GM12878 (cell line): ENCODE measurements around the gene PAOX. TPM values are rescaled to one million over a fixed set of nuclear protein-coding genes. Genes with fewer than 3 reads are reported as not detected.

Experiments used
- BACH1 ChIP-seq: fragments of 450-650 bp; IDR thresholded peaks from 2 replicates; pipeline ENCODE4 v1.6.1; 2017; ENCODE audit warnings: mild to moderate bottlenecking, borderline replicate concordance
- EGR1 ChIP-seq, 2 experiments: IDR thresholded peaks; 1 replicate in 1 of 2; 2 replicates in 1 of 2; pipeline ENCODE4 v1.6.1; 2011 to 2012; ENCODE audit warnings: low read depth in 2 of 2, low read length in 2 of 2, borderline replicate concordance in 1 of 2, mild to moderate bottlenecking in 1 of 2, moderate library complexity in 1 of 2
- FOS ChIP-seq: IDR thresholded peaks from 3 replicates; pipeline ENCODE4 v1.6.1; 2011; ENCODE audit warnings: borderline replicate concordance; ENCODE audit not compliant: insufficient read length; ENCODE audit errors: extremely low read depth
- HCFC1 ChIP-seq: fragments of 150-350 bp; IDR thresholded peaks from 2 replicates; pipeline ENCODE4 v1.6.1; 2014; ENCODE audit warnings: low read length
- HDAC2 ChIP-seq: fragments of 200-600 bp; sonication (generic); IDR thresholded peaks from 2 replicates; pipeline ENCODE4 v1.6.1; 2017
- HDGF ChIP-seq: fragments of 450-650 bp; IDR thresholded peaks from 2 replicates; pipeline ENCODE4 v1.6.1; 2016; ENCODE audit warnings: antibody characterized with exemption
- IKZF1 ChIP-seq: fragments of 450-650 bp; conservative IDR thresholded peaks from 2 replicates; pipeline ENCODE4 v1.6.1; 2017; ENCODE audit warnings: antibody characterized with exemption, mild to moderate bottlenecking
- MEF2B ChIP-seq: fragments of 450-650 bp; IDR thresholded peaks from 2 replicates; pipeline ENCODE4 v1.6.1; 2018; ENCODE audit warnings: mild to moderate bottlenecking, moderate library complexity; ENCODE audit not compliant: partially characterized antibody, poor library complexity, severe bottlenecking
- MTA3 ChIP-seq: IDR thresholded peaks from 2 replicates; pipeline ENCODE4 v1.6.1; 2012; ENCODE audit warnings: low read length, inconsistent platforms, borderline replicate concordance
- NR2F1 ChIP-seq: fragments of 450-650 bp; conservative IDR thresholded peaks from 2 replicates; pipeline ENCODE4 v1.6.1; 2017; ENCODE audit warnings: mild to moderate bottlenecking
- POLR2A ChIP-seq: IDR thresholded peaks from 2 replicates; pipeline ENCODE4 v1.6.1; 2011; ENCODE audit warnings: low read depth, mild to moderate bottlenecking, low read length
- RB1 ChIP-seq: fragments of 450-650 bp; formaldehyde crosslinking; IDR thresholded peaks from 2 replicates; pipeline ENCODE4 v1.6.1; 2017; ENCODE audit warnings: mild to moderate bottlenecking, borderline replicate concordance
- SMARCA5 ChIP-seq: fragments of 450-650 bp; IDR thresholded peaks from 2 replicates; pipeline ENCODE4 v1.6.1; 2017; ENCODE audit warnings: mild to moderate bottlenecking
- TBL1XR1 ChIP-seq: IDR thresholded peaks from 2 replicates; pipeline ENCODE4 v1.6.1; 2012; ENCODE audit warnings: low read depth, low read length, improper control_type of control experiment
- ZSCAN29 ChIP-seq: fragments of 450-650 bp; IDR thresholded peaks from 2 replicates; pipeline ENCODE4 v1.6.1; 2017; ENCODE audit warnings: mild to moderate bottlenecking, moderate library complexity
- polyA plus RNA-seq, 11 experiments: library from polyadenylated mRNA; depleted of rRNA in 4 of 11; unstranded in 6 of 11; stranded (reverse) in 5 of 11; fragments of >200 nt; fragmentation: Nextera tagmentation in 4 of 11; fragmentation: Illumina TruSeq in 1 of 11; extraction: Ambion mirVana in 4 of 11; extraction: Trizol in 1 of 11; gene quantifications; 1 replicate in 1 of 11; 2 replicates in 10 of 11; pipeline versions ENCODE4 v1.2.1 to v1.2.3, GENCODE V29; 2011 to 2016; ENCODE audit warnings: inconsistent platforms in 2 of 11, missing spikeins in 2 of 11, low read depth in 1 of 11
- total RNA-seq, 4 experiments: library from RNA; depleted of rRNA in 3 of 4; stranded (reverse); fragments of >200 nt in 3 of 4; fragmentation: Illumina TruSeq in 1 of 4; extraction: Trizol in 1 of 4; gene quantifications; 2 replicates each; pipeline versions ENCODE4 v1.2.1 to v1.2.3, GENCODE V29; 2013 to 2021
- TF ChIP-seq, protein P1 (sequence below): IDR thresholded peaks from 2 replicates; pipeline ENCODE4 v1.6.1; 2012; ENCODE audit warnings: mild to moderate bottlenecking, low read depth, low read length
- TF ChIP-seq, protein P2 (sequence below): fragments of 450-650 bp; formaldehyde crosslinking; IDR thresholded peaks from 2 replicates; pipeline ENCODE4 v1.4.0; 2022; ENCODE audit warnings: mild to moderate bottlenecking, moderate library complexity
- TF ChIP-seq, protein P3 (sequence below): IDR thresholded peaks from 2 replicates; pipeline ENCODE4 v1.6.1; 2012; ENCODE audit warnings: low read depth, low read length, improper control_type of control experiment
- TF ChIP-seq, protein P4 (sequence below): IDR thresholded peaks from 2 replicates; pipeline ENCODE4 v1.6.1; 2011; ENCODE audit warnings: mild to moderate bottlenecking, low read depth, low read length, moderate library complexity; ENCODE audit not compliant: insufficient replicate concordance

Gene PAOX
- total and polyA plus RNA-seq, 10 of the 15 experiments (the other 5 are each of a cell fraction or from before 2014, with no cell fraction given) = 1.2 to 22.2 (median 10.5) TPM

DNA sequence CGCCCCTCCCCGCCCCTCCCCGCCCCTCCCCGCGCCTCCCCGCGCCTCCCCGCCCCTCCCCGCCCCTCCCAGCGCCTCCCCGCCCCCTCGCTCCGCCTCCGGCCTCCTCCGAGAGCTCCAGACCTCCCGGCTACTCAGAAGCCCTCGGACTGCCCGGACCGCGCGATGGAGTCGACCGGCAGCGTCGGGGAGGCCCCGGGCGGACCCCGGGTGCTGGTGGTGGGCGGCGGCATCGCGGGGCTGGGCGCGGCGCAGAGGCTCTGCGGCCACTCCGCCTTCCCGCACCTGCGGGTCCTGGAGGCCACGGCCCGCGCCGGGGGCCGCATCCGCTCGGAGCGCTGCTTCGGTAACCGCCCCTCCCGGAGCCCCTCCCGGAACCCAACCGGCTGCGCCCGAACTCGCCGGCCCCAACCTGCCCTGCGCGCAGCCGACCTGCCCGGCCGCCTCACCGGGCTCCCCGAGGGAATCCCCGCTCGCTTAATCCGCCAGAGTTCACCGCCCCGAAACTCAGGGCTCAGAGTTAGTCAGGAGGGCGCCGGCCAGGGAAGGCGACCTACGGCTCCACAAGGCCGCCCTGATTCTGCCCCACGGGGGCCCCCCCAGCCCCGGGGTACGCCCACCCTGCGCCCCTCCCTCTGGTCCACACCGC, at the start of gene PAOX (continued):
- TF ChIP-seq NR2F1 (peak; percentile 82), POLR2A (peak; percentile 64), SMARCA5 (0 out of 2 replicates have a peak, but pooled peaks have one; percentile 46), HCFC1 (no peak), TBL1XR1 (no peak), IKZF1 (peak; percentile 69), BACH1 (peak; percentile 74), FOS (no peak), HDGF (no peak), MTA3 (no peak), RB1 (0 out of 2 replicates have a peak, but pooled peaks have one; percentile 52), ZSCAN29 (0 out of 2 replicates have a peak, but pooled peaks have one; percentile 32), MEF2B (peak; percentile 22), HDAC2 (no peak), EGR1 (IDR thresholded peaks at IDR 0.05; ENCODE audit: borderline replicate concordance in 1 of 2, low read depth in 2 of 2, low read length in 2 of 2) (peak in 1 of 2 experiments; percentile 39; a peak in 1 of 3 replicates)
- TF ChIP-seq, protein P1, sequence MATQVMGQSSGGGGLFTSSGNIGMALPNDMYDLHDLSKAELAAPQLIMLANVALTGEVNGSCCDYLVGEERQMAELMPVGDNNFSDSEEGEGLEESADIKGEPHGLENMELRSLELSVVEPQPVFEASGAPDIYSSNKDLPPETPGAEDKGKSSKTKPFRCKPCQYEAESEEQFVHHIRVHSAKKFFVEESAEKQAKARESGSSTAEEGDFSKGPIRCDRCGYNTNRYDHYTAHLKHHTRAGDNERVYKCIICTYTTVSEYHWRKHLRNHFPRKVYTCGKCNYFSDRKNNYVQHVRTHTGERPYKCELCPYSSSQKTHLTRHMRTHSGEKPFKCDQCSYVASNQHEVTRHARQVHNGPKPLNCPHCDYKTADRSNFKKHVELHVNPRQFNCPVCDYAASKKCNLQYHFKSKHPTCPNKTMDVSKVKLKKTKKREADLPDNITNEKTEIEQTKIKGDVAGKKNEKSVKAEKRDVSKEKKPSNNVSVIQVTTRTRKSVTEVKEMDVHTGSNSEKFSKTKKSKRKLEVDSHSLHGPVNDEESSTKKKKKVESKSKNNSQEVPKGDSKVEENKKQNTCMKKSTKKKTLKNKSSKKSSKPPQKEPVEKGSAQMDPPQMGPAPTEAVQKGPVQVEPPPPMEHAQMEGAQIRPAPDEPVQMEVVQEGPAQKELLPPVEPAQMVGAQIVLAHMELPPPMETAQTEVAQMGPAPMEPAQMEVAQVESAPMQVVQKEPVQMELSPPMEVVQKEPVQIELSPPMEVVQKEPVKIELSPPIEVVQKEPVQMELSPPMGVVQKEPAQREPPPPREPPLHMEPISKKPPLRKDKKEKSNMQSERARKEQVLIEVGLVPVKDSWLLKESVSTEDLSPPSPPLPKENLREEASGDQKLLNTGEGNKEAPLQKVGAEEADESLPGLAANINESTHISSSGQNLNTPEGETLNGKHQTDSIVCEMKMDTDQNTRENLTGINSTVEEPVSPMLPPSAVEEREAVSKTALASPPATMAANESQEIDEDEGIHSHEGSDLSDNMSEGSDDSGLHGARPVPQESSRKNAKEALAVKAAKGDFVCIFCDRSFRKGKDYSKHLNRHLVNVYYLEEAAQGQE = no peak
- TF ChIP-seq, protein P2, sequence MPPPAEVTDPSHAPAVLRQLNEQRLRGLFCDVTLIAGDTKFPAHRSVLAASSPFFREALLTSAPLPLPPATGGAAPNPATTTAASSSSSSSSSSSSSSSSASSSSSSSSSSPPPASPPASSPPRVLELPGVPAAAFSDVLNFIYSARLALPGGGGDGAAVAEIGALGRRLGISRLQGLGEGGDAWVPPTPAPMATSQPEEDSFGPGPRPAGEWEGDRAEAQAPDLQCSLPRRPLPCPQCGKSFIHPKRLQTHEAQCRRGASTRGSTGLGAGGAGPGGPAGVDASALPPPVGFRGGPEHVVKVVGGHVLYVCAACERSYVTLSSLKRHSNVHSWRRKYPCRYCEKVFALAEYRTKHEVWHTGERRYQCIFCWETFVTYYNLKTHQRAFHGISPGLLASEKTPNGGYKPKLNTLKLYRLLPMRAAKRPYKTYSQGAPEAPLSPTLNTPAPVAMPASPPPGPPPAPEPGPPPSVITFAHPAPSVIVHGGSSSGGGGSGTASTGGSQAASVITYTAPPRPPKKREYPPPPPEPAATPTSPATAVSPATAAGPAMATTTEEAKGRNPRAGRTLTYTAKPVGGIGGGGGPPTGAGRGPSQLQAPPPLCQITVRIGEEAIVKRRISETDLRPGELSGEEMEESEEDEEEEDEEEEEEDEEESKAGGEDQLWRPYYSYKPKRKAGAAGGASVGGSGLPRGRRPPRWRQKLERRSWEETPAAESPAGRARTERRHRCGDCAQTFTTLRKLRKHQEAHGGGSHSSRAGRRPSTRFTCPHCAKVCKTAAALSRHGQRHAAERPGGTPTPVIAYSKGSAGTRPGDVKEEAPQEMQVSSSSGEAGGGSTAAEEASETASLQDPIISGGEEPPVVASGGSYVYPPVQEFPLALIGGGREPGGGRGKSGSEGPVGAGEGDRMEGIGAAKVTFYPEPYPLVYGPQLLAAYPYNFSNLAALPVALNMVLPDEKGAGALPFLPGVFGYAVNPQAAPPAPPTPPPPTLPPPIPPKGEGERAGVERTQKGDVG (CRISPR knock-in tag) = no peak
- TF ChIP-seq, protein P3, sequence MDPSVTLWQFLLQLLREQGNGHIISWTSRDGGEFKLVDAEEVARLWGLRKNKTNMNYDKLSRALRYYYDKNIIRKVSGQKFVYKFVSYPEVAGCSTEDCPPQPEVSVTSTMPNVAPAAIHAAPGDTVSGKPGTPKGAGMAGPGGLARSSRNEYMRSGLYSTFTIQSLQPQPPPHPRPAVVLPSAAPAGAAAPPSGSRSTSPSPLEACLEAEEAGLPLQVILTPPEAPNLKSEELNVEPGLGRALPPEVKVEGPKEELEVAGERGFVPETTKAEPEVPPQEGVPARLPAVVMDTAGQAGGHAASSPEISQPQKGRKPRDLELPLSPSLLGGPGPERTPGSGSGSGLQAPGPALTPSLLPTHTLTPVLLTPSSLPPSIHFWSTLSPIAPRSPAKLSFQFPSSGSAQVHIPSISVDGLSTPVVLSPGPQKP = no peak
- TF ChIP-seq, protein P4, sequence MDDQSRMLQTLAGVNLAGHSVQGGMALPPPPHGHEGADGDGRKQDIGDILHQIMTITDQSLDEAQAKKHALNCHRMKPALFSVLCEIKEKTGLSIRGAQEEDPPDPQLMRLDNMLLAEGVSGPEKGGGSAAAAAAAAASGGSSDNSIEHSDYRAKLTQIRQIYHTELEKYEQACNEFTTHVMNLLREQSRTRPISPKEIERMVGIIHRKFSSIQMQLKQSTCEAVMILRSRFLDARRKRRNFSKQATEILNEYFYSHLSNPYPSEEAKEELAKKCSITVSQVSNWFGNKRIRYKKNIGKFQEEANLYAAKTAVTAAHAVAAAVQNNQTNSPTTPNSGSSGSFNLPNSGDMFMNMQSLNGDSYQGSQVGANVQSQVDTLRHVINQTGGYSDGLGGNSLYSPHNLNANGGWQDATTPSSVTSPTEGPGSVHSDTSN = no peak
- TF ChIP-seq, all 136 proteins: peak for 17
